PC-3 (cell line): Measurements from ENCODE around the gene PPP4R4.

Experiments
- CTCF ChIP-seq: fragments of 300-600 bp; sonication (generic); conservative IDR thresholded peaks from 2 replicates; pipeline ENCODE4 v1.5.1; 2017; ENCODE audit warnings: antibody characterized with exemption, low read depth, mild to moderate bottlenecking, low read length
- EZH2 ChIP-seq: fragments of 300-600 bp; sonication (generic); IDR thresholded peaks from one replicate; pipeline ENCODE4 v1.6.1; 2017; ENCODE audit warnings: antibody characterized with exemption, mild to moderate bottlenecking, low read length; ENCODE audit not compliant: unreplicated experiment
- EZH2phosphoT487 ChIP-seq: fragments of 300-600 bp; sonication (generic); IDR thresholded peaks from 2 replicates; pipeline ENCODE4 v1.6.1; 2018; ENCODE audit warnings: mild to moderate bottlenecking, antibody characterized with exemption, low read length, borderline replicate concordance

- TF ChIP-seq CTCF (no peak), EZH2 (no peak), EZH2phosphoT487 (no peak)
Measured at GRCh38 chr14:94142247-94142646, 31.9 kb upstream of the PPP4R4 start.
